Hepatocyte (in vitro differentiated cells): ENCODE results near the gene ZNF467. TPM values are rescaled to one million over a fixed set of nuclear protein-coding genes. Genes with fewer than 3 reads are reported as not detected.
A peak's percentile ranks its signal among the peaks of the same experiment; 100 is the strongest.

ENCODE experiments used
- DNase-seq: peaks from one replicate; pipeline ENCODE4 v3.0.0-alpha.2; 2016; ENCODE audit warnings: low spot score
- H2AFZ ChIP-seq: fragments of 200-600 bp; sonication (generic); 2 replicates; pipeline ENCODE4 v1.6.0; 2016; ENCODE audit warnings: antibody characterized with exemption, mild to moderate bottlenecking
- H3K27ac ChIP-seq: fragments of 200-600 bp; sonication (generic); 2 replicates; pipeline ENCODE4 v1.5.1; 2016; ENCODE audit warnings: mild to moderate bottlenecking
- H3K27me3 ChIP-seq: fragments of 200-600 bp; sonication (generic); 2 replicates; pipeline ENCODE4 v1.6.1; 2016
- H3K36me3 ChIP-seq: fragments of 200-600 bp; sonication (generic); replicated peaks from 2 replicates; pipeline ENCODE4 v1.5.1; 2016; ENCODE audit warnings: low read depth; ENCODE audit not compliant: insufficient read depth
- H3K4me1 ChIP-seq: fragments of 200-600 bp; sonication (generic); 2 replicates; pipeline ENCODE4 v1.5.1; 2016; ENCODE audit warnings: mild to moderate bottlenecking, moderate library complexity; ENCODE audit not compliant: insufficient read depth
- H3K4me2 ChIP-seq: fragments of 200-600 bp; sonication (generic); 2 replicates; pipeline ENCODE4 v1.6.0; 2016
- H3K4me3 ChIP-seq: fragments of 200-600 bp; sonication (generic); 2 replicates; pipeline ENCODE4 v1.5.1; 2016; ENCODE audit warnings: mild to moderate bottlenecking
- H3K79me2 ChIP-seq: fragments of 200-600 bp; sonication (generic); 2 replicates; pipeline ENCODE4 v1.6.0; 2017; ENCODE audit warnings: mild to moderate bottlenecking
- H3K9me2 ChIP-seq: fragments of 200-600 bp; sonication (generic); replicated peaks from 2 replicates; pipeline ENCODE4 v1.6.0; 2017; ENCODE audit warnings: mild to moderate bottlenecking; ENCODE audit not compliant: insufficient read depth
- H3K9me3 ChIP-seq: fragments of 200-600 bp; sonication (generic); 2 replicates; pipeline ENCODE4 v1.5.1; 2016; ENCODE audit warnings: low read depth, mild to moderate bottlenecking
- H4K20me1 ChIP-seq: fragments of 200-600 bp; sonication (generic); 2 replicates; pipeline ENCODE4 v1.6.0; 2016; ENCODE audit warnings: mild to moderate bottlenecking; ENCODE audit not compliant: insufficient read depth, poor library complexity, severe bottlenecking
- CTCF ChIP-seq: fragments of 200-600 bp; sonication (generic); IDR thresholded peaks from 2 replicates; pipeline ENCODE4 v1.5.1; 2016; ENCODE audit warnings: antibody characterized with exemption, mild to moderate bottlenecking; ENCODE audit not compliant: poor library complexity
- EZH2 ChIP-seq: fragments of 200-600 bp; sonication (generic); IDR thresholded peaks from 2 replicates; pipeline ENCODE4 v1.6.1; 2016; ENCODE audit warnings: antibody characterized with exemption, mild to moderate bottlenecking, borderline replicate concordance
- EZH2phosphoT487 ChIP-seq: fragments of 200-600 bp; sonication (generic); IDR thresholded peaks from one replicate; pipeline ENCODE4 v1.6.1; 2018; ENCODE audit warnings: antibody characterized with exemption, mild to moderate bottlenecking, low read depth, moderate library complexity; ENCODE audit not compliant: unreplicated experiment, severe bottlenecking
- WGBS: methylation state at CpG from one replicate; pipeline ENCODE4 v1.1.6; 2016; ENCODE audit warnings: low lambda C conversion rate; ENCODE audit errors: missing lambda C conversion rate; 5-methylcytosine and 5-hydroxymethylcytosine counted together
- polyA plus RNA-seq: library from polyadenylated mRNA; unstranded; fragments of >200 nt; fragmentation: Nextera tagmentation; extraction: Ambion mirVana; gene quantifications from 2 replicates; pipeline ENCODE4 v1.2.1, GENCODE V29; 2016
- total RNA-seq: library from RNA; depleted of rRNA; stranded (reverse); fragments of >200 nt; gene quantifications from 2 replicates; pipeline ENCODE4 v1.2.3, GENCODE V29; 2014

Gene ZNF467
- total and polyA plus RNA-seq, 2 experiments from 2014 or later = 7.8 to 15.6 TPM

DNA sequence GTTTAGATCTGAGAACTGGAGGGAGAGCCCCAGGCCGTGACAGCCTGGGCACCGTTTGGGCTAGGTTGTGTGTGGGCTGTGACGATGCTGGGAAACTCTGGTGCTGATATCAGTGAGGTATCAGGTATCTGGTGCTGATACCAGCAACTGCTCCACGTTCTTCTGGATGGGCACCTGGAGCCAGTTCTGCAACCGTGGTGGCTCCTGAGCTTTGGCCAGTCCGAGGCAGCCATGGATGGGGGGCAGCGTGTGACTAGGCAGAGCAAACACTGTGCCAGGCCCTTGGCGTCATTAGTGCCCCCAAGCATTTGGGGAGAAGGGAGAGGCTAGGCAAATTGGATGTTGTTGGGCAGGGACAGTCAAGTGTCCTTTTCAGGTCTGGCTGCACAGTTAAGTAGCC, 57.9 kb downstream of the ZNF467 start:
- H3K27ac ChIP-seq = peak overlapping the region; percentile 55
- H3K9me3 ChIP-seq = peaks cover 10% of the 10 kb centered on the region
- no peaks in the 10 kb centered on the region for H4K20me1 ChIP-seq
- H3K79me2 ChIP-seq = peaks cover 17% of the 10 kb centered on the region
- peak overlapping the region; percentile 98 for H3K4me3 ChIP-seq
- H3K9me2 ChIP-seq = no peaks in the 10 kb centered on the region
- H3K36me3 ChIP-seq = no peaks in the 10 kb centered on the region
- H3K4me1 ChIP-seq = peaks cover 4% of the 10 kb centered on the region
- whole genome bisulfite sequencing = 37% methylated on average over 8 of the region's 8 CpGs
- no peak for TF ChIP-seq CTCF
- no peak for TF ChIP-seq EZH2phosphoT487
- TF ChIP-seq EZH2 = no peak
- H3K4me2 ChIP-seq = peak overlapping the region; percentile 97
- no peaks in the 10 kb centered on the region for H3K27me3 ChIP-seq
- peak overlapping the region; percentile 99 for H2AFZ ChIP-seq
- DNase-seq = no peak

DNA sequence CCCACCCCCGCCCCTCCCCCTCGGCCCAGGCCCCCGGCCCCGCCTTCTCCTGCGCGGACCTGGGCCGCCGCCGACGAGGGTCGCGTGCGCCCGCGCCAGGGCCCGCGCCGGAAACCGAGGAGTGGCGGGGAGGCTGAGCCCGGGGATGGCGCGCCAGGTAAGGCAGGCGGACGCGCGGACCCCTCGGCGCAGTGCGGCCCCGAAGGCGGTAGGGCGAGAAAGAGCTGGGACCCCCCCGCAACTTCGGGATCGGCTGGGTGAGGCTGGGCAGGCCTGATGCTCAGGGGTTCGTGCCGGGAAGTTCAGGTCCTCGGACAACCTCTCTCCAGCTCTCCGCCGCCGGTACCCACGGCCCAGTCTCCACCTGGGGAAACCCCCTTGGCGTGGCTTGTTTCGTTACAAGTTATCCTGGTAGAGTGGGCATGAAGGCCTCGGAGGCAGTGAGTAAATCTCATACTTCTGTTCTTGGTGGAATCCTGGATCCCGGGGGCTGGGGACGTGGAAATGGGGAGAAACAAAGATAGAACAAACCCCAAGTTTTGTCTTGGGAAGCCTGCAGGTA, 58.4 kb downstream of the ZNF467 start:
- Histone ChIP-seq H3K9me3 (peaks cover 10% of the 10 kb centered on the region), H3K9me2 (no peaks in the 10 kb centered on the region), H3K79me2 (peaks cover 17% of the 10 kb centered on the region), H3K27me3 (no peaks in the 10 kb centered on the region), H2AFZ (peak overlapping the region; percentile 99), H3K36me3 (no peaks in the 10 kb centered on the region), H3K27ac (peak overlapping the region; percentile 55), H4K20me1 (no peaks in the 10 kb centered on the region), H3K4me3 (peak overlapping the region; percentile 98), H3K4me1 (peaks cover 4% of the 10 kb centered on the region), H3K4me2 (peak overlapping the region; percentile 97)
- WGBS = 3% methylated on average over 20 of the region's 48 CpGs
- no peak for TF ChIP-seq EZH2phosphoT487
- no peak for TF ChIP-seq EZH2
- TF ChIP-seq CTCF = no peak
- no peak for DNase-seq

Other genes with a start within 250 kb of the ZNF467 start
- gene ZNF862, start 64.8 kb upstream of the ZNF467 start, total RNA-seq = 7.9 and 9.2 TPM in 2 replicates
- 3.0 and 3.5 TPM in 2 replicates for gene ZNF862, start 64.8 kb upstream of the ZNF467 start, polyA plus RNA-seq
- 11.6 and 13.6 TPM in 2 replicates for gene ATP6V0E2, start 100.4 kb upstream of the ZNF467 start, total RNA-seq
- gene ATP6V0E2, start 100.4 kb upstream of the ZNF467 start, polyA plus RNA-seq = 25.6 and 28.1 TPM in 2 replicates